SKM-1 (cell line): ENCODE results near the gene ZNF668.
"Not testable (repeated sequence)": the region's sequence is repeated elsewhere in the genome, so short reads cannot be mapped to it uniquely, and the experiment has no call there.

Source experiments
- DNase-seq: peaks from one replicate; lab custom pipeline; 2025; ENCODE audit not compliant: unreplicated experiment; lab: John Stamatoyannopoulos, UW

ZNF668 gene

GRCh38 chr16:31016018-31016417 is 58.0 kb downstream of the ZNF668 start:
- no peak for DNase-seq

- DNase-seq, result not testable (repeated sequence)
Observed at GRCh38 chr16:31013292-31013691, 60.7 kb downstream of the ZNF668 start.

- not testable (repeated sequence) for DNase-seq
Observed at GRCh38 chr16:31011815-31012214, 62.2 kb downstream of the ZNF668 start.
